Common myeloid progenitor, CD34-positive (primary cell): Measurements from ENCODE around the gene ATXN7L3.

Experiments used
- CTCF ChIA-PET: fragments of 350-600 bp; sonication (Branson Sonifier 250); formaldehyde crosslinking; loops from one replicate; lab custom pipeline; 2021; ENCODE audit warnings: antibody characterized with exemption; lab: Charles Lee
- POLR2A ChIA-PET: fragments of 350-600 bp; sonication (Branson Sonifier 250); formaldehyde crosslinking; loops from one replicate; lab custom pipeline; 2021; ENCODE audit warnings: antibody characterized with exemption; lab: Charles Lee
- DNase-seq, 3 donors: peaks; one replicate each; pipeline versions ENCODE4 v3.0.0 to v3.0.0-alpha.2; 2013
- H3K27ac ChIP-seq, 2 experiments: 1 replicate in 1 of 2; 2 replicates in 1 of 2; pipeline ENCODE4 v1.7.0; 2013; ENCODE audit warnings: inconsistent platforms in 2 of 2, low read length in 2 of 2, mild to moderate bottlenecking in 2 of 2, low read depth in 1 of 2, moderate library complexity in 1 of 2; ENCODE audit not compliant: severe bottlenecking in 2 of 2, insufficient read depth in 1 of 2, poor library complexity in 1 of 2
- H3K27me3 ChIP-seq, 5 experiments: replicated peaks in 2 of 5; 1 replicate in 3 of 5; 2 replicates in 2 of 5; pipeline versions ENCODE4 v1.6.1 to v1.7.0; 2013; ENCODE audit warnings: low read length in 4 of 5, mild to moderate bottlenecking in 2 of 5, moderate library complexity in 2 of 5, inconsistent platforms in 1 of 5; ENCODE audit not compliant: insufficient read depth in 5 of 5, control insufficient read depth in 4 of 5
- H3K36me3 ChIP-seq, 4 experiments: 1 replicate in 2 of 4; 2 replicates in 2 of 4; pipeline versions ENCODE4 v1.6.1 to v1.7.0; 2013; ENCODE audit warnings: low read length in 3 of 4, control low read depth in 1 of 4, mild to moderate bottlenecking in 1 of 4; ENCODE audit not compliant: control insufficient read depth in 4 of 4, insufficient read depth in 4 of 4
- H3K4me1 ChIP-seq, 4 experiments: 1 replicate in 3 of 4; 2 replicates in 1 of 4; pipeline versions ENCODE4 v1.6.1 to v1.7.1; 2013; ENCODE audit warnings: low read length in 3 of 4, mild to moderate bottlenecking in 3 of 4, control low read depth in 1 of 4, inconsistent platforms in 1 of 4, moderate library complexity in 1 of 4; ENCODE audit not compliant: control insufficient read depth in 4 of 4, insufficient read depth in 4 of 4; ENCODE audit errors: control extremely low read depth in 1 of 4
- H3K4me3 ChIP-seq, 7 experiments: 1 replicate in 4 of 7; 2 replicates in 3 of 7; pipeline versions ENCODE4 v1.5.1 to v1.7.0; 2013; ENCODE audit warnings: mild to moderate bottlenecking in 7 of 7, low read length in 6 of 7, moderate library complexity in 6 of 7, inconsistent platforms in 2 of 7, low read depth in 2 of 7, control low read depth in 1 of 7; ENCODE audit not compliant: insufficient read depth in 4 of 7, control insufficient read depth in 1 of 7; ENCODE audit errors: extremely low read depth in 1 of 7
- H3K9me3 ChIP-seq, 5 experiments: 1 replicate in 4 of 5; 2 replicates in 1 of 5; pipeline versions ENCODE4 v1.6.1 to v1.7.1; 2013; ENCODE audit warnings: low read length in 4 of 5, mild to moderate bottlenecking in 2 of 5, inconsistent platforms in 1 of 5, low read depth in 1 of 5, moderate library complexity in 1 of 5; ENCODE audit not compliant: control insufficient read depth in 4 of 5, insufficient read depth in 2 of 5; ENCODE audit errors: control extremely low read depth in 1 of 5
- WGBS: methylation state at CpG from one replicate; pipeline ENCODE4 v1.1.5; 2013; ENCODE audit not compliant: insufficient coverage; 5-methylcytosine and 5-hydroxymethylcytosine counted together

Gene ATXN7L3

GRCh38 chr17:44202756-44203155 lies 3.1 kb upstream of the ATXN7L3 start:
- POLR2A ChIA-PET = no interaction called here
- WGBS = 74% methylated on average over 4 of the region's 4 CpGs
- H3K27ac ChIP-seq = no peak overlapping the region

GRCh38 chr17:44200478-44201155 lies 933 bp upstream of the ATXN7L3 start:
- POLR2A ChIA-PET = interaction anchor here (0.5 to 1.0 kb wide), 2 partner anchors 130 to 437 kb away, joined by 3 read pairs; no protein-coding TSS in a partner anchor
- WGBS = 9% methylated on average over 22 of the region's 36 CpGs
- peaks cover 6 to 49% (median 45%) of the 10 kb centered on the region in 4 experiments for H3K4me1 ChIP-seq
- H3K4me3 ChIP-seq = peak overlapping the region; percentile 64 to 95 (median 80)
- H3K27ac ChIP-seq = peak overlapping the region; percentile 61 to 91
- no peak for DNase-seq
- no peaks in the 10 kb centered on the region for H3K27me3 ChIP-seq
- H3K36me3 ChIP-seq = peaks cover 0 to 18% (median 15%) of the 10 kb centered on the region in 4 experiments
- CTCF ChIA-PET = interaction anchor here (1.5 to 3.0 kb wide), 6 partner anchors 9 to 149 kb away, joined by 4 to 25 read pairs (median 8); no protein-coding TSS in a partner anchor
- no peaks in the 10 kb centered on the region for H3K9me3 ChIP-seq

More at GRCh38 chr17:44202756-44203155, 3.1 kb upstream of the ATXN7L3 start:
- DNase-seq = no peak
- H3K4me1 ChIP-seq = peaks cover 5 to 38% (median 37%) of the 10 kb centered on the region in 4 experiments
- no peaks in the 10 kb centered on the region for H3K27me3 ChIP-seq
- no peaks in the 10 kb centered on the region for H3K9me3 ChIP-seq
- CTCF ChIA-PET = interaction anchor here (1.4 to 3.6 kb wide), 7 partner anchors 11 to 155 kb away, joined by 3 to 25 read pairs (median 8); partner anchors contain the start of gene GRN
- no peak overlapping the region for H3K4me3 ChIP-seq
- H3K36me3 ChIP-seq = peaks cover 2 to 18% (median 13%) of the 10 kb centered on the region in 4 experiments

GRCh38 chr17:44198721-44199552 lies 747 bp downstream of the ATXN7L3 start:
- POLR2A ChIA-PET = interaction anchor here (0.8 to 2.0 kb wide), 4 partner anchors 12 to 146 kb away, joined by 3 to 14 read pairs (median 8); partner anchors contain the start of genes GRN and TMUB2
- no peaks in the 10 kb centered on the region for H3K27me3 ChIP-seq
- H3K27ac ChIP-seq = peak overlapping the region; percentile 72 to 92
- DNase-seq = peak; percentile 56 to 72 (median 60)
- CTCF ChIA-PET = interaction anchor here (0.9 to 2.4 kb wide), 8 partner anchors 10 to 147 kb away, joined by 3 to 21 read pairs (median 5); partner anchors contain the start of genes SLC25A39 and TMUB2
- peaks cover 9 to 35% (median 31%) of the 10 kb centered on the region in 4 experiments for H3K36me3 ChIP-seq
- WGBS = 0% methylated on average over 16 of the region's 68 CpGs
- no peaks in the 10 kb centered on the region for H3K9me3 ChIP-seq
- H3K4me1 ChIP-seq = peaks cover 6 to 40% (median 40%) of the 10 kb centered on the region in 4 experiments
- peak overlapping the region; percentile 72 to 87 (median 78) for H3K4me3 ChIP-seq

- Histone ChIP-seq H3K27ac (peak overlapping the region; percentile 72 to 92), H3K36me3 (peaks cover 9 to 43% (median 36%) of the 10 kb centered on the region in 4 experiments), H3K9me3 (no peaks in the 10 kb centered on the region), H3K4me3 (peak overlapping the region; percentile 72 to 87 (median 78)), H3K4me1 (peaks cover 6 to 33% (median 32%) of the 10 kb centered on the region in 4 experiments), H3K27me3 (no peaks in the 10 kb centered on the region)
- DNase-seq = peak; percentile 83 to 88 (median 86)
- CTCF ChIA-PET = interaction anchor here (0.9 to 2.4 kb wide), 8 partner anchors 9 to 148 kb away, joined by 3 to 21 read pairs (median 5); partner anchors contain the start of genes SLC25A39 and TMUB2
- WGBS = 54% methylated on average over 7 of the region's 11 CpGs
- POLR2A ChIA-PET = interaction anchor here (1.4 to 2.0 kb wide), 3 partner anchors 12 to 147 kb away, joined by 6 to 14 read pairs (median 11); partner anchors contain the start of genes GRN and TMUB2
Measured at GRCh38 chr17:44197980-44198720, 1.5 kb downstream of the ATXN7L3 start.

GRCh38 chr17:44197107-44197506 lies 2.6 kb downstream of the ATXN7L3 start:
- ChIA-PET CTCF (interaction anchor here (0.8 to 2.4 kb wide), 4 partner anchors 8 to 128 kb away, joined by 3 to 21 read pairs (median 6); partner anchors contain the start of gene SLC25A39), POLR2A (no interaction called here)
- Histone ChIP-seq H3K27me3 (no peaks in the 10 kb centered on the region), H3K4me3 (peak overlapping the region in 1 of 7 experiments; percentile 4), H3K4me1 (peaks cover 6 to 27% (median 26%) of the 10 kb centered on the region in 4 experiments), H3K36me3 (peaks cover 9 to 51% (median 42%) of the 10 kb centered on the region in 4 experiments), H3K27ac (peak overlapping the region; percentile 72 to 92), H3K9me3 (no peaks in the 10 kb centered on the region)
- WGBS = 94% methylated on average over 15 of the region's 15 CpGs
- no peak for DNase-seq
